Muscle layer of duodenum (tissue), 2 donors: ENCODE results near the gene USP9X.
"Not testable (repeated sequence)": the region's sequence is repeated elsewhere in the genome, so short reads cannot be mapped to it uniquely, and the experiment has no call there.

Experiments used
- H3K27ac ChIP-seq: one replicate; pipeline ENCODE4 v1.7.0; 2013; ENCODE audit warnings: mild to moderate bottlenecking, low read length
- H3K27me3 ChIP-seq: one replicate; pipeline ENCODE4 v1.7.0; 2013; ENCODE audit warnings: low read depth, mild to moderate bottlenecking, control low read depth, low read length
- H3K36me3 ChIP-seq, 2 donors: one replicate each; pipeline ENCODE4 v1.7.0; 2013; ENCODE audit warnings: low read length in 2 of 2, control low read depth in 1 of 2, mild to moderate bottlenecking in 1 of 2; ENCODE audit not compliant: insufficient read depth in 2 of 2, control insufficient read depth in 1 of 2
- H3K4me1 ChIP-seq, 2 donors: one replicate each; pipeline ENCODE4 v1.7.0; 2013; ENCODE audit warnings: low read length in 2 of 2, mild to moderate bottlenecking in 2 of 2, control low read depth in 1 of 2, moderate library complexity in 1 of 2; ENCODE audit not compliant: insufficient read depth in 2 of 2, control insufficient read depth in 1 of 2
- H3K4me3 ChIP-seq, 2 donors: one replicate each; pipeline ENCODE4 v1.7.0; 2013; ENCODE audit warnings: low read length in 2 of 2, low read depth in 1 of 2, mild to moderate bottlenecking in 1 of 2
- H3K9me3 ChIP-seq, 2 donors: one replicate each; pipeline ENCODE4 v1.7.0; 2013; ENCODE audit warnings: low read length in 2 of 2, control low read depth in 1 of 2, mild to moderate bottlenecking in 1 of 2; ENCODE audit not compliant: control insufficient read depth in 1 of 2
- donor health status: healthy.

The USP9X gene

GRCh38 chrX:41108463-41109205 is 23.4 kb downstream of the USP9X start:
- Histone ChIP-seq H3K9me3 (no peaks in the 10 kb centered on the region), H3K36me3 (no peaks in the 10 kb centered on the region), H3K27me3 (no peaks in the 10 kb centered on the region), H3K4me3 (no peak overlapping the region), H3K4me1 (peaks cover 0 to 36% of the 10 kb centered on the region in 2 donors), H3K27ac (no peak overlapping the region)

- peaks cover 0 to 34% of the 10 kb centered on the region in 2 donors for H3K4me1 ChIP-seq
- H3K9me3 ChIP-seq = no peaks in the 10 kb centered on the region
- H3K4me3 ChIP-seq = no peak overlapping the region
- H3K36me3 ChIP-seq = no peaks in the 10 kb centered on the region
- no peaks in the 10 kb centered on the region for H3K27me3 ChIP-seq
- H3K27ac ChIP-seq = no peak overlapping the region
Observed at GRCh38 chrX:41110801-41111625, 25.8 kb downstream of the USP9X start.

GRCh38 chrX:41115104-41115425 is 29.8 kb downstream of the USP9X start:
- H3K4me3 ChIP-seq, H3K36me3 ChIP-seq, H3K27ac ChIP-seq, H3K27me3 ChIP-seq, H3K9me3 ChIP-seq: not testable (repeated sequence)
- H3K4me1 ChIP-seq = peaks cover 0 to 18% of the 10 kb centered on the region in 2 donors

GRCh38 chrX:41116948-41117347 is 31.7 kb downstream of the USP9X start:
- no peaks in the 10 kb centered on the region for H3K9me3 ChIP-seq
- peak overlapping the region in 1 of 2 donors; percentile 16 for H3K4me3 ChIP-seq
- H3K4me1 ChIP-seq = peaks cover 0 to 22% of the 10 kb centered on the region in 2 donors
- no peak overlapping the region for H3K27ac ChIP-seq
- H3K36me3 ChIP-seq = no peaks in the 10 kb centered on the region
- no peaks in the 10 kb centered on the region for H3K27me3 ChIP-seq

GRCh38 chrX:41118156-41118555 is 32.9 kb downstream of the USP9X start:
- H3K4me3 ChIP-seq = no peak overlapping the region
- H3K9me3 ChIP-seq = no peaks in the 10 kb centered on the region
- H3K27me3 ChIP-seq = no peaks in the 10 kb centered on the region
- no peak overlapping the region for H3K27ac ChIP-seq
- H3K4me1 ChIP-seq = peaks cover 0 to 22% of the 10 kb centered on the region in 2 donors
- no peaks in the 10 kb centered on the region for H3K36me3 ChIP-seq

- no peaks in the 10 kb centered on the region for H3K27me3 ChIP-seq
- H3K4me1 ChIP-seq = peaks cover 0 to 16% of the 10 kb centered on the region in 2 donors
- H3K27ac ChIP-seq = no peak overlapping the region
- no peaks in the 10 kb centered on the region for H3K36me3 ChIP-seq
- no peak overlapping the region for H3K4me3 ChIP-seq
- no peaks in the 10 kb centered on the region for H3K9me3 ChIP-seq
Observed at GRCh38 chrX:41119803-41120202, 34.6 kb downstream of the USP9X start.

GRCh38 chrX:41121766-41122165 is 36.5 kb downstream of the USP9X start:
- no peak overlapping the region for H3K27ac ChIP-seq
- H3K4me1 ChIP-seq = peaks cover 0 to 8% of the 10 kb centered on the region in 2 donors
- no peaks in the 10 kb centered on the region for H3K36me3 ChIP-seq
- H3K27me3 ChIP-seq = no peaks in the 10 kb centered on the region
- no peak overlapping the region for H3K4me3 ChIP-seq
- no peaks in the 10 kb centered on the region for H3K9me3 ChIP-seq

GRCh38 chrX:41122664-41123257 is 37.5 kb downstream of the USP9X start:
- Histone ChIP-seq H3K9me3 (no peaks in the 10 kb centered on the region), H3K36me3 (no peaks in the 10 kb centered on the region), H3K4me3 (no peak overlapping the region), H3K4me1 (peaks cover 0 to 16% of the 10 kb centered on the region in 2 donors), H3K27me3 (no peaks in the 10 kb centered on the region), H3K27ac (no peak overlapping the region)

- H3K4me1 ChIP-seq = peaks cover 0 to 13% of the 10 kb centered on the region in 2 donors
- no peak overlapping the region for H3K27ac ChIP-seq
- H3K27me3 ChIP-seq = no peaks in the 10 kb centered on the region
- H3K4me3 ChIP-seq = no peak overlapping the region
- H3K36me3 ChIP-seq = peaks cover 0 to 9% of the 10 kb centered on the region in 2 donors
- no peaks in the 10 kb centered on the region for H3K9me3 ChIP-seq
Observed at GRCh38 chrX:41127477-41128192, 42.4 kb downstream of the USP9X start.

GRCh38 chrX:41128955-41129354 is 43.7 kb downstream of the USP9X start:
- no peak overlapping the region for H3K4me3 ChIP-seq
- peaks cover 0 to 13% of the 10 kb centered on the region in 2 donors for H3K4me1 ChIP-seq
- H3K36me3 ChIP-seq = peaks cover 3 to 13% of the 10 kb centered on the region in 2 donors
- H3K27ac ChIP-seq = no peak overlapping the region
- no peaks in the 10 kb centered on the region for H3K9me3 ChIP-seq
- H3K27me3 ChIP-seq = no peaks in the 10 kb centered on the region

GRCh38 chrX:41131766-41132165 is 46.5 kb downstream of the USP9X start:
- Histone ChIP-seq H3K27me3 (no peaks in the 10 kb centered on the region), H3K36me3 (peaks cover 3 to 13% of the 10 kb centered on the region in 2 donors), H3K27ac (no peak overlapping the region)

More at GRCh38 chrX:41131766-41132165, 46.5 kb downstream of the USP9X start:
- Histone ChIP-seq H3K4me3 (no peak overlapping the region), H3K4me1 (peaks cover 0 to 13% of the 10 kb centered on the region in 2 donors), H3K9me3 (no peaks in the 10 kb centered on the region)
